IPS DF 6.9 (cell line): Measurements from ENCODE around the gene ETV3L.
"Not testable (repeated sequence)": the region's sequence is repeated elsewhere in the genome, so short reads cannot be mapped to it uniquely, and the experiment has no call there.

Experiments used
- DNase-seq: peaks from one replicate; pipeline ENCODE4 v3.0.0-alpha.2; 2013; ENCODE audit warnings: low read depth, low spot score
- H3K27ac ChIP-seq: one replicate; pipeline ENCODE4 v1.5.1; 2013; ENCODE audit warnings: low read length, control low read depth
- H3K27me3 ChIP-seq: 2 replicates; pipeline ENCODE4 v1.6.1; 2013; ENCODE audit warnings: mild to moderate bottlenecking, low read length; ENCODE audit not compliant: control insufficient read depth, insufficient read depth
- H3K36me3 ChIP-seq: 2 replicates; pipeline ENCODE4 v1.6.1; 2013; ENCODE audit warnings: low read length; ENCODE audit not compliant: control insufficient read depth, insufficient read depth
- H3K4me1 ChIP-seq: 2 replicates; pipeline ENCODE4 v1.6.1; 2013; ENCODE audit warnings: low read length; ENCODE audit not compliant: control insufficient read depth, insufficient read depth
- H3K4me3 ChIP-seq: 2 replicates; pipeline ENCODE4 v1.5.1; 2013; ENCODE audit warnings: mild to moderate bottlenecking, low read length
- H3K9me3 ChIP-seq: 2 replicates; pipeline ENCODE4 v1.6.1; 2013; ENCODE audit warnings: low read length, inconsistent platforms; ENCODE audit not compliant: control insufficient read depth, insufficient read depth
- WGBS: extraction: QIAGEN DNeasy Blood & Tissue Kit; methylation state at CpG from one replicate; pipeline ENCODE4 v1.1.7; 2013; ENCODE audit warnings: mixed read lengths, missing lambda C conversion rate; ENCODE audit not compliant: insufficient read length, insufficient coverage; 5-methylcytosine and 5-hydroxymethylcytosine counted together

The ETV3L gene

GRCh38 chr1:157105988-157106812, 6.6 kb upstream of the ETV3L start:
- no peak overlapping the region; the same call in 1 of the 2 replicates for H3K4me3 ChIP-seq
- no peak overlapping the region for H3K27ac ChIP-seq
- H3K9me3 ChIP-seq, result no peaks in the 10 kb centered on the region
- DNase-seq, result no peak
- no CpG with 5 or more reads among the region's 6 CpGs for WGBS
- H3K36me3 ChIP-seq, result no peaks in the 10 kb centered on the region
- no peaks in the 10 kb centered on the region for H3K27me3 ChIP-seq
- peaks cover under 1% of the 10 kb centered on the region; the same call in 1 of the 2 replicates for H3K4me1 ChIP-seq

- no CpG with 5 or more reads among the region's 14 CpGs for WGBS
- Histone ChIP-seq H3K27ac (no peak overlapping the region), H3K4me1 (no peaks in the 10 kb centered on the region; the same call in 1 of the 2 replicates)
Observed at GRCh38 chr1:157105298-157105987, 5.8 kb upstream of the ETV3L start.

GRCh38 chr1:157104598-157105293, 5.1 kb upstream of the ETV3L start:
- Histone ChIP-seq H3K4me3 (no peak overlapping the region), H3K27me3 (no peaks in the 10 kb centered on the region), H3K36me3 (no peaks in the 10 kb centered on the region), H3K4me1 (no peaks in the 10 kb centered on the region; the same call in 1 of the 2 replicates), H3K27ac (no peak overlapping the region), H3K9me3 (no peaks in the 10 kb centered on the region)
- no CpG with 5 or more reads among the region's 6 CpGs for WGBS
- DNase-seq, result no peak

More at GRCh38 chr1:157105298-157105987, 5.8 kb upstream of the ETV3L start:
- no peak for DNase-seq
- no peaks in the 10 kb centered on the region for H3K36me3 ChIP-seq
- H3K27me3 ChIP-seq, result no peaks in the 10 kb centered on the region
- H3K9me3 ChIP-seq, result no peaks in the 10 kb centered on the region
- no peak overlapping the region for H3K4me3 ChIP-seq

GRCh38 chr1:157103268-157103667, 3.7 kb upstream of the ETV3L start:
- Histone ChIP-seq H3K27me3 (no peaks in the 10 kb centered on the region), H3K4me3 (no peak overlapping the region), H3K4me1 (no peaks in the 10 kb centered on the region; the same call in 1 of the 2 replicates), H3K27ac (no peak overlapping the region), H3K36me3 (no peaks in the 10 kb centered on the region), H3K9me3 (no peaks in the 10 kb centered on the region)
- no CpG with 5 or more reads among the region's 5 CpGs for WGBS
- no peak for DNase-seq

- H3K27me3 ChIP-seq, result no peaks in the 10 kb centered on the region
- H3K36me3 ChIP-seq, result no peaks in the 10 kb centered on the region
- DNase-seq, result no peak
- no peak overlapping the region for H3K4me3 ChIP-seq
- no peaks in the 10 kb centered on the region; the same call in 1 of the 2 replicates for H3K4me1 ChIP-seq
- no peaks in the 10 kb centered on the region for H3K9me3 ChIP-seq
- WGBS, result no CpG with 5 or more reads among the region's 4 CpGs
- H3K27ac ChIP-seq, result no peak overlapping the region
Observed at GRCh38 chr1:157101149-157101548, 1.5 kb upstream of the ETV3L start.

- not testable (repeated sequence) for DNase-seq, H3K27me3 ChIP-seq, H3K36me3 ChIP-seq, H3K27ac ChIP-seq, H3K4me1 ChIP-seq, H3K4me3 ChIP-seq, H3K9me3 ChIP-seq
- WGBS, result no CpG with 5 or more reads among the region's 17 CpGs
Observed at GRCh38 chr1:157098987-157099632, 498 bp downstream of the ETV3L start.

- H3K4me1 ChIP-seq, result no peaks in the 10 kb centered on the region
- H3K27me3 ChIP-seq, result no peaks in the 10 kb centered on the region
- no CpG with 5 or more reads among the region's 9 CpGs for WGBS
- no peak overlapping the region for H3K4me3 ChIP-seq
- H3K27ac ChIP-seq, result no peak overlapping the region
- no peaks in the 10 kb centered on the region for H3K36me3 ChIP-seq
- no peak for DNase-seq
- H3K9me3 ChIP-seq, result no peaks in the 10 kb centered on the region
Observed at GRCh38 chr1:157098519-157098918, 1.1 kb downstream of the ETV3L start.

GRCh38 chr1:157097692-157098091, 1.9 kb downstream of the ETV3L start:
- DNase-seq, result no peak
- WGBS, result no CpG with 5 or more reads among the region's 6 CpGs
- no peaks in the 10 kb centered on the region for H3K36me3 ChIP-seq

GRCh38 chr1:157096881-157097280, 2.7 kb downstream of the ETV3L start:
- no peak for DNase-seq
- Histone ChIP-seq H3K36me3 (no peaks in the 10 kb centered on the region), H3K27ac (no peak overlapping the region), H3K9me3 (no peaks in the 10 kb centered on the region), H3K27me3 (no peaks in the 10 kb centered on the region), H3K4me1 (no peaks in the 10 kb centered on the region), H3K4me3 (no peak overlapping the region)
- no CpG with 5 or more reads among the region's 6 CpGs for WGBS

More at GRCh38 chr1:157097692-157098091, 1.9 kb downstream of the ETV3L start:
- Histone ChIP-seq H3K4me3 (no peak overlapping the region), H3K27me3 (no peaks in the 10 kb centered on the region), H3K9me3 (no peaks in the 10 kb centered on the region), H3K27ac (no peak overlapping the region), H3K4me1 (no peaks in the 10 kb centered on the region)

- H3K4me3 ChIP-seq, result no peak overlapping the region
- DNase-seq, result no peak
- no peaks in the 10 kb centered on the region for H3K4me1 ChIP-seq
- no peaks in the 10 kb centered on the region for H3K27me3 ChIP-seq
- WGBS, result no CpG with 5 or more reads among the region's 2 CpGs
- no peaks in the 10 kb centered on the region for H3K36me3 ChIP-seq
- H3K27ac ChIP-seq, result no peak overlapping the region
- H3K9me3 ChIP-seq, result no peaks in the 10 kb centered on the region
Observed at GRCh38 chr1:157095551-157095950, 4.1 kb downstream of the ETV3L start.
